CD4-positive, alpha-beta T cell treated with Interleukin-1 beta for 1 hour (primary cell): ENCODE data around the gene RHBDL2.
"Not testable (repeated sequence)": the region's sequence is repeated elsewhere in the genome, so short reads cannot be mapped to it uniquely, and the experiment has no call there.

Experiments
- DNase-seq, 2 donors: peaks; one replicate each; pipeline ENCODE4 v3.0.0-alpha.2; 2020 to 2022

Gene RHBDL2

DNA sequence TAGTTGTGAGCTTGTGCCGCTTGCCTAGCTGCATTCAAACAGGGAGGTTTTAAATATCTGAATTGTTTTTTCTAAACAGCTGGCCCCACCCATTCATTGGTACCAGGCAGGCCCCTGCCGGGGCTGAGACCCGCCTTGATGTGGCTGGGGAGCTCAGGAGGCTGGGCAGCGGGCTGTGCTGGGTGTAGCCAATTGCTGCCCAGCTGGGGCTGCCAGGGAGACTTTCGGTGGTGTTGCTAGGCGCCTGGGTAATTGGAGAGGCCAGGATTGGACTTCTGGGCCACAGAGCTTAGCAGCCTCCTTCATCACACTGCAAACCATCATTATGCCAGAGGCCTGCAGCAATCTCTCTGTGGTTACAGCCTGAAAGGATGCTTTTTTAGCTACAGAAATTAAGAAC is 12.2 kb downstream of the RHBDL2 start:
- DNase-seq, result no peak

DNA sequence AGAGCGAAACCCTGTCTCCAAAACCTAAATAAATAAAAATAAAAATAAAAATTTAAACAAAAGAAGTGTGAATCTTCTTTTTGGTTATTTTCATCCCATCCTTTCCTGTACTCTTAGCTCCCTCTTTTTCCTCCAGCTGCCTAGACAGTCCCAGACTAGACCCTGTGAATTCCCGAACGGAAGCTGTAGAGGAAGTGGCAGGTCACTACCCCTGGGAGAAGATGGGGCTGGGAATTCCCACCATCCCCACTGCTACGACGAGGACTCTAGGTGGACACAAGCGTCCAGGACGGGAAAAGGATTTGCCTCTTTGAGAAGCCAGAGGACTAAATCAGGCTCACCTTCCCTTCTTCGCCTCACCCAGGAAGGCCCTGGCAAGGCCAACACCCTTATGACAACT is 12.6 kb downstream of the RHBDL2 start:
- no peak for DNase-seq

GRCh38 chr1:38926091-38926490 is 15.5 kb downstream of the RHBDL2 start:
- DNase-seq, result no peak

DNA sequence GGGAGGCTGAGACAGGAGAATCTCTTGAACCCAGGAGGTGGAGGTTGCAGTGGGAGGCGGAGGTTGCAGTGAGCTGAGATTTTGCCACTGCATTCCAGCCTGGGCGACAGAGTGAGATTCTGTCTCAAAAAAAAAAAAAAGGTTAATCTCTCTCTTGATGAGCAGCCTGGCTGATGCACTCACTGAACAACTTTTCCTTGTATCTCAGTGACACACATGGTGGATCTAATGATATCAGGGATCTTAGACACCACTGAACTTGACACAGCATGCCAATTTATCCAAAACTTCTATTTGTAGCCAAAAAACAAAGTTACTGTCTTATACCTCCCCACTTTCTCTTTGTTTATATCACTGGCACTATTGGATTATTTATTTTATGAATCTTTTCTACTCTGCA is 16.2 kb downstream of the RHBDL2 start:
- DNase-seq, result no peak

GRCh38 chr1:38923607-38924006 is 18.0 kb downstream of the RHBDL2 start:
- no peak for DNase-seq

- DNase-seq, result no peak
Measured at GRCh38 chr1:38919130-38919529, 22.5 kb downstream of the RHBDL2 start.

DNA sequence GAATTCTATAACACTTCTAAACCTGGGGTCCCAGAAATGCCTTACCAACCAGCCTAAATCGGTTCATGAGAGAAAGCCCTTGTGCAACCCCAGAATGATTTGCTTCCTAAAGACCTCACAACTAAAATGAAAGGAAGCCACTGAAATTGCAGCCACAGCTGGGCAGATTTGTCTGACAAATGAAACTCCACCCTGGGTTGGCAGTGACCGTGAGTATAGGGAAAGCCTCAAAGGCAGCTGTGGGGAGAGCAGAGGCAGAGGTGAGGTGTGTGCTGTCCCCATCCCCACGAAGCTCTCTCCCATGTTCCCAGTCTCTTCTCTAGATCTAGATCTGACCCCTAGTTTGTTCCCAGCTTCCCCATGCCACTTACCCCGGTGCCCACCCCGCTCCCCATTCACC is 23.1 kb downstream of the RHBDL2 start:
- no peak for DNase-seq

DNA sequence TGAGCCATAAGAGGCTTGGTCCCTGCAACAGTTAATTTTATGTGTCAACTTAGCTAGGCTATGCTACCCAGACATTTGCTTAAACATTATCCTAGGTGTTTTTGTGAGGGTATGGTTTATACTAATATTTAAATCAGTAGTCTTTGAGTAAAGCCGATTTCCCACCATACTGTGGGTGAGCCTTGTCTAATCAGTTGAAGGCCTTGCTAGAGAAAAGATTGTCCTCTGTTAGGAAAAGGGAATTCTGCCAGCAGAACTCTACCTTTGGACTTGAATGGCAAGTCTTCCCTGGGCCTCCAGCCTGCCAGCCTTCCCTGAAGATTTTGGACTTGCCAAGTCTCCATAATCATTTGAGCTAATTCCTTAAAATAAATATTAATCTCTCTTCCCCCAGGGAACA is 23.9 kb downstream of the RHBDL2 start:
- no peak for DNase-seq

GRCh38 chr1:38917337-38917736 is 24.3 kb downstream of the RHBDL2 start:
- no peak for DNase-seq

GRCh38 chr1:38915352-38915948 is 26.2 kb downstream of the RHBDL2 start:
- DNase-seq, result no peak

DNA sequence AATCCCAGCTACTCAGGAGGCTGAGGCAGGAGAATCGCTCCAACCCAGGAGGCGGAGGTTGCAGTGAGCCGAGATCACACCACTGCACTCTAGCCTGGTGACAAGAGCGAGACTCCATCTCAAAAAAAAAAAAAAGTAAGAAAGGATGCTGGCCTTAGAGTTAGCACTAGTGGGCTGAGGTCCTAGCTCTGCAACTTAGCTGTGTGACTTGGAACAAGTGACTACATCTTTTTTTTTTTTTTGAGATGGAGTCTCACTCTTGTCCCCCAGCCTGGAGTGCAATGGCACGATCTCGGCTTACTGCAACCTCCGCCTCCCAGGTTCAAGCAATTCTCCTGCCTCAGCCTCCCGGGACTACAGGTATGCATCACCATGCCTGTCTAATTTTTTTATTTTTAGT is 26.7 kb downstream of the RHBDL2 start:
- not testable (repeated sequence) for DNase-seq

DNA sequence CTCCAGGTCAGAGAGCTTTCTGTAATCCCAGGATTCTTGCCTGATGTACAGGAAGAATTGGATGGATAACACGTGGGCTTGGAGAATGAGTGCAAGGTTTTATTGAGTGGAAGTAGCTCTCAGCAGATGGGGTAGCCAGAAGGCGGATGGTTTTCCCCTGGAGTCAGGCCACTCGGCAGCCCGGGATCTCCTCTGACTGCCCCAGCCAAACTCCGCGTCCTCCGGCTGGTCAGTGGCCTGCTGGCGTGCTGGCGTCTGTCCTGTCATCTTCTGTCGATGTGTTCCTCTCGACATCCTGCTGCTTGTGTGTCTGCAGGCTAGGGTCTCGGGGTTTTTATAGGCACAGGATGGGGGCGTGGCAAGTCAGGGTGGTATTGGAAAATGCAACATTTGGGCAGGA is 32.8 kb downstream of the RHBDL2 start:
- no peak for DNase-seq

DNA sequence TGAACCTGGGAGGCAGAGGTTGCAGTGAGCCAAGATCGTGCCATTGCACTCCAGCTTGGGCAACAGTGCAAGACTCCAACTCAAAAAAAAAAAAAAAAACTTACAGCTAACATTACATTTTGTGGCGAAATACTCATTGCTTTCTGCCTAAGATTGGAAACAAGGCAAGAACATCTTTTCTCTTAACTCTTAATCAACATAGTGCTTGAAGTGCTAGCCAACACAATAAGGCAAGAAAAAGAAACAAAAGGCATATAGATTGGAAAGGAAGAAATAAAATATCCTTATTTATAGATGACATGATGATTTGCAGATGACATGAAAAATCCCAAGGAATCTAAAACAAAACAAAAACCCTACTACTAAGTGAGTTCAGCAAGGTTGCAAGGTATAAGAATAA is 35.6 kb downstream of the RHBDL2 start:
- no peak for DNase-seq

- DNase-seq, result no peak
Measured at GRCh38 chr1:38899560-38899959, 42.1 kb downstream of the RHBDL2 start.

- no peak for DNase-seq
Measured at GRCh38 chr1:38898653-38899230, 42.9 kb downstream of the RHBDL2 start.

GRCh38 chr1:38896169-38896568 is 45.5 kb downstream of the RHBDL2 start:
- no peak for DNase-seq

GRCh38 chr1:38892976-38893375 is 48.7 kb downstream of the RHBDL2 start:
- no peak for DNase-seq

DNA sequence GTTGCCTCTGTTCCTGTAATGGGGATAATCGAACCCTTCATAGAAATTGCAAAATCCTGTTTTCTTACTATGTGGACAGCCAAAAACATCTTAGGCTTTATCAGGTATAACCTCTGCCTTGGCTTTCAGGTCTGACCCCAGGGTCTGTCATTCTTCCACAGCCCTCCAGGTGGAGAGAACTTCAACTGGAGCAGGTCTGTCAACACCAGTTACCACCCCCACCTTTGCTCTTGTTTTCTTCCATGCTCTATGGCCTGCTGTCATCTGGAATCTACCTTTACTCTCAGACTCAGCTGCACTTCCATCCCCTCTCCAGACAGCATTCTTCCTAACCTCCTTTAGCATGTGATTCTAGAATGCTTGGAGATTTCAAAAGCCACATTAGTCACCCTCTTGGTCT is 49.9 kb downstream of the RHBDL2 start:
- DNase-seq, result peak in 1 of 2 donors; percentile 11

DNA sequence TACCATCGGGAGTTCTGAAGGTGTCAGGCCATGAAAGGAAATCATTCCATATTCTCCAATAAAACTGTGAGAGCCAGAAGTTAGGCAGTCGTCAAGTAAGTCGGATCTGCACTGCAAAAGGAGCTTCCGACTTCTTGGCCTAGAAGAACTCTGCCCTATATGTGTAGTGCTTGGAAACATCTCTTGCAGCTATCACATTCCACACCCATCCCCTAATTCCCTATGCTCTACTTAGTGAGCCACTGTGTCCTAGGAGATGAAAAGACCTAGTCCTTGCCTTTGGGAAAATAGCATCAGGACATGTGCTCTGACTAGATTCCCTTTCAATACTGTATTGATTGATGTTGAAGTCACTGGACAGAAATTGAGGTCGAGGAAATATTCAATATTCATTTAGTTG is 52.0 kb downstream of the RHBDL2 start:
- no peak for DNase-seq

DNA sequence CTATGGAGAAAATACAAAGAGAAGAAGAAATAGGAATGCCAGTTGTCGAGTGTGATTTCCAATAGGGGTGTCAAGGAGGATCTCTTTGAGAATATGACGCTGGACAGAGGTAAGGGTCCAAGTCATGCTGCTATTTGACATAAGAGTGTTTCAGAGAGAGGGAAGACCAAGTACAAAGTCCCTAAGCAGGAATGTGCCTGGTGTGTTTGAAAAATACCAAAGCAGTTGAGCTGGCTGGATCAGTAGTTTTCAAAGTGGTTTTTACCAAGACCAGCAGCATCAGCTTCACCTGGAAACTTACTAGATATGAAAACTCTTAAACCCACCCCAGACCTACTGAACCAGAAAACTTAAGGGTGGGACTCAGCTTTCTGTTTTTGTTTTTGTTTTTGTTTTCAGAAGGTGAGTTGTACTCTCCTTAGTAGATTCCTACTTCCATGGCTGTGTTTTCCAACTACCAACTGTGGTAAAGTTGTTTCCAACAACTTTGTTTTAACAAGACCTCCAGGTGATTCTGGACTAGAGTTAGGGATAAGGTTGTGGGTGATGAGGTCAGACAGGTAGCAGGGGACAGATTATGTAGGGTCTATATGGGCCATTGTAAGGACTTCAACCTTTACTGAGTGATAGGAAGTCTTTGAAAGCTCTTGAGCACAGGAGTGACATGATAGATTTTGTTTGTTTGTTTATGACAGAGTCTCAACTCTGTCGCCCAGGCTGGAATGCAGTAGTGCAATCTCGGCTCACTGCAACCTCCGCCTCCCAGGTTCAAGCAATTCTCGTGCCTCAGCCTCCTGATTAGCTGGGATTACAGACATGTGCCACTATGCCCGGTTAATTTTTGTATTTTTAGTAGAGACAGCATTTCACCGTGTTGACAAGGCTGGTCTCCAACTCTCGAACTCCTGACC is 53.0 kb downstream of the RHBDL2 start:
- no peak for DNase-seq

GRCh38 chr1:38885092-38885491 is 56.5 kb downstream of the RHBDL2 start:
- no peak for DNase-seq

- no peak for DNase-seq
Measured at GRCh38 chr1:38881487-38881886, 60.1 kb downstream of the RHBDL2 start, which contains the start of gene GJA9. Gene GJA9 (minus strand): TSS chr1:38881587. CDS start chr1:38876098, 5,489 bp downstream.

DNA sequence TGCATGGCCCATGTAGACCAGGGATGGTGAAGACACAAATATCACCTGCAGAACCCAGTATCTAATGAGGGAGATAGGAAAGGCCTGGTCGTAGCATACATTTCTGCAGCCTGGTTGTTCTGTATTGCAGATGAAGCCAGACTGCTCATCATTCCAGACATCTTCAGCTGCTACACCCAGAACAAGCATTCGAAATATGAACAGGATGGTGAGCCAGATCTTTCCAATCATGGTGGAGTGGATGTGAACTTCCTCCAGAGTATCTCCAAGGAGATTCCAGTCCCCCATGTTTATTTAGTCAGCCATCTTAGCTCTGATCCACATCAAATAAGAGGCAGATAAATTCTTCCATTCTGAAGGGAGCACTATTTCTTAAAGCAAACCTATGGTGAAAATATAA is 65.8 kb downstream of the RHBDL2 start:
- no peak for DNase-seq
